IPS-NIHi11 (cell line): Measurements from ENCODE around the gene ZBTB12.
"Not testable (repeated sequence)": the region's sequence is repeated elsewhere in the genome, so short reads cannot be mapped to it uniquely, and the experiment has no call there.

ENCODE experiments used
- DNase-seq: peaks from one replicate; pipeline ENCODE4 v3.0.0; 2012; ENCODE audit warnings: mixed read lengths, low spot score

Gene ZBTB12

GRCh38 chr6:31901953-31902643, at the start of gene ZBTB12:
Gene ZBTB12 (minus strand): TSS chr6:31902086. CDS start chr6:31901305, 781 bp downstream.
- DNase-seq: peak; percentile 96

- no peak for DNase-seq
Observed at GRCh38 chr6:31949926-31950548, 48.2 kb upstream of the ZBTB12 start.

GRCh38 chr6:31948753-31949413, 47.0 kb upstream of the ZBTB12 start:
- no peak for DNase-seq

GRCh38 chr6:31948306-31948705, 46.4 kb upstream of the ZBTB12 start:
- no peak for DNase-seq

GRCh38 chr6:31947864-31948263, 46.0 kb upstream of the ZBTB12 start:
- no peak for DNase-seq

- no peak for DNase-seq
Observed at GRCh38 chr6:31947070-31947675, 45.3 kb upstream of the ZBTB12 start.

GRCh38 chr6:31946370-31946885, 44.5 kb upstream of the ZBTB12 start:
- DNase-seq: no peak

GRCh38 chr6:31945507-31946369, 43.9 kb upstream of the ZBTB12 start, which contains the start of gene CFB:
Gene CFB (plus strand): TSS chr6:31946095. CDS start chr6:31946222, 127 bp downstream.
- peak; percentile 77 for DNase-seq

- no peak for DNase-seq
Observed at GRCh38 chr6:31945154-31945506, 43.2 kb upstream of the ZBTB12 start.

- DNase-seq: no peak
Observed at GRCh38 chr6:31943742-31944141, 41.9 kb upstream of the ZBTB12 start.

GRCh38 chr6:31940256-31940664, 38.4 kb upstream of the ZBTB12 start:
- no peak for DNase-seq

GRCh38 chr6:31935823-31936222, 33.9 kb upstream of the ZBTB12 start:
- DNase-seq: no peak

GRCh38 chr6:31935021-31935420, 33.1 kb upstream of the ZBTB12 start:
- no peak for DNase-seq

GRCh38 chr6:31933537-31933936, 31.7 kb upstream of the ZBTB12 start:
- DNase-seq: no peak

- DNase-seq: not testable (repeated sequence)
Observed at GRCh38 chr6:31932137-31932536, 30.3 kb upstream of the ZBTB12 start.

GRCh38 chr6:31930962-31931361, 29.1 kb upstream of the ZBTB12 start:
- no peak for DNase-seq

- no peak for DNase-seq
Observed at GRCh38 chr6:31928672-31928939, 26.7 kb upstream of the ZBTB12 start.

GRCh38 chr6:31927863-31928671, 26.2 kb upstream of the ZBTB12 start:
- DNase-seq: no peak

GRCh38 chr6:31927242-31927862, 25.5 kb upstream of the ZBTB12 start, which contains the start of gene C2:
Gene C2 (plus strand): TSS chr6:31927717. CDS start chr6:31927753, 36 bp downstream.
- DNase-seq: no peak

GRCh38 chr6:31922942-31923341, 21.1 kb upstream of the ZBTB12 start:
- DNase-seq: peak; percentile 52
